ENCODE measurements around the gene TOLLIP. TPM values are rescaled to one million over a fixed set of nuclear protein-coding genes. Genes with fewer than 3 reads are reported as not detected.

Gene TOLLIP
- total and polyA plus RNA-seq, 2 of the 8 experiments (the other 6 are each of a cell fraction or from before 2014, with no cell fraction given): 23.7 to 34.7 TPM

GRCh38 chr11:1234054-1234720, 75.2 kb downstream of the TOLLIP start (continued):
- TF ChIP-seq RXRA (IDR thresholded peaks at IDR 0.05; ENCODE audit: insufficient read depth, low read depth, low read length) (no peak), PHF8 (conservative IDR thresholded peaks at IDR 0.05; ENCODE audit: low read depth, low read length) (no peak), CHD1 (IDR thresholded peaks at IDR 0.05; ENCODE audit: low read depth, low read length) (no peak), BRCA1 (IDR thresholded peaks at IDR 0.05; ENCODE audit: low read depth, low read length) (no peak), SIN3A (conservative IDR thresholded peaks at IDR 0.05 in 1 of 2, IDR thresholded peaks at IDR 0.05 in 1 of 2; ENCODE audit: low read depth in 1 of 2, low read length in 2 of 2) (no peak), SP4 (IDR thresholded peaks at IDR 0.05; ENCODE audit: low read length) (no peak)
